B cell (primary cell): Measurements from ENCODE around the gene NOSIP. TPM values are rescaled to one million over a fixed set of nuclear protein-coding genes. Genes with fewer than 3 reads are reported as not detected.

Source experiments
- ATAC-seq: fragments of 200-7000 bp; cut with Tn5 transposase; one replicate; pipeline ENCODE4 v1.10.0; 2021; ENCODE audit warnings: low read depth, mild to moderate bottlenecking, moderate number of reproducible peaks, moderate library complexity
- CTCF ChIA-PET: fragments of 350-600 bp; sonication (Branson Sonifier 250); formaldehyde crosslinking; loops from one replicate; lab custom pipeline; 2021; ENCODE audit warnings: antibody characterized with exemption, inconsistent platforms; lab: Charles Lee
- POLR2A ChIA-PET: fragments of 350-600 bp; sonication (Branson Sonifier 250); formaldehyde crosslinking; loops from one replicate; lab custom pipeline; 2021; ENCODE audit warnings: antibody characterized with exemption; lab: Charles Lee
- DNase-seq: peaks from one replicate; pipeline ENCODE4 v3.0.0; 2013
- H2AFZ ChIP-seq: 2 replicates; pipeline ENCODE4 v1.6.1; 2012; ENCODE audit warnings: mild to moderate bottlenecking, low read depth, low read length; ENCODE audit not compliant: insufficient read depth, poor library complexity, severe bottlenecking
- H3K27ac ChIP-seq, 2 donors: 1 replicate in 1 of 2; 2 replicates in 1 of 2; pipeline ENCODE4 v1.5.1; 2012 to 2013; ENCODE audit warnings: low read length in 2 of 2, mild to moderate bottlenecking in 2 of 2, moderate library complexity in 1 of 2
- H3K27me3 ChIP-seq, 4 experiments: fragments of 200-600 bp in 1 of 4; sonication (generic) in 1 of 4; replicated peaks in 1 of 4; 1 replicate in 2 of 4; 2 replicates in 2 of 4; pipeline versions ENCODE4 v1.6.1 to v1.7.0; 2013 to 2016; ENCODE audit warnings: low read length in 3 of 4, mild to moderate bottlenecking in 2 of 4, mixed read lengths in 1 of 4, moderate library complexity in 1 of 4; ENCODE audit not compliant: insufficient read depth in 4 of 4, control insufficient read depth in 3 of 4; ENCODE audit errors: control extremely low read depth in 1 of 4
- H3K36me3 ChIP-seq, 2 experiments: replicated peaks in 1 of 2; 1 replicate in 1 of 2; 2 replicates in 1 of 2; pipeline versions ENCODE4 v1.6.1 to v1.7.1; 2013; ENCODE audit warnings: low read length in 1 of 2; ENCODE audit not compliant: insufficient read depth in 2 of 2, control insufficient read depth in 1 of 2; ENCODE audit errors: control extremely low read depth in 1 of 2, extremely low read depth in 1 of 2
- H3K4me1 ChIP-seq, 2 donors: fragments of 200-600 bp in 1 of 2; sonication (generic) in 1 of 2; 1 replicate in 1 of 2; 2 replicates in 1 of 2; pipeline versions ENCODE4 v1.5.1 to v1.6.1; 2013 to 2017; ENCODE audit warnings: low read length in 2 of 2; ENCODE audit not compliant: control insufficient read depth in 2 of 2, insufficient read depth in 2 of 2
- H3K4me2 ChIP-seq: replicated peaks from 2 replicates; pipeline ENCODE3; 2012; ENCODE audit warnings: mild to moderate bottlenecking, low read depth, low read length; ENCODE audit not compliant: poor library complexity, severe bottlenecking
- H3K4me3 ChIP-seq, 5 experiments: fragments of 200-600 bp in 1 of 5; sonication (generic) in 1 of 5; 1 replicate in 3 of 5; 2 replicates in 2 of 5; pipeline versions ENCODE4 v1.5.1 to v1.7.0; 2011 to 2016; ENCODE audit warnings: low read length in 4 of 5, mild to moderate bottlenecking in 4 of 5, low read depth in 2 of 5, control low read depth in 1 of 5, moderate library complexity in 1 of 5; ENCODE audit not compliant: insufficient read depth in 1 of 5; ENCODE audit errors: control extremely low read depth in 1 of 5, extremely low read depth in 1 of 5
- H3K79me2 ChIP-seq: fragments of 200-600 bp; sonication (generic); one replicate; pipeline ENCODE4 v1.6.0; 2016; ENCODE audit warnings: low read length; ENCODE audit not compliant: control insufficient read depth, insufficient read depth
- H3K9ac ChIP-seq: fragments of 200-600 bp; sonication (generic); 2 replicates; pipeline ENCODE4 v1.6.1; 2017; ENCODE audit warnings: mild to moderate bottlenecking, low read length, moderate library complexity
- H3K9me3 ChIP-seq, 3 donors: one replicate each; pipeline versions ENCODE4 v1.6.1 to v1.7.1; 2013; ENCODE audit warnings: low read length in 2 of 3; ENCODE audit not compliant: control insufficient read depth in 2 of 3, insufficient read depth in 1 of 3; ENCODE audit errors: control extremely low read depth in 1 of 3
- H4K20me1 ChIP-seq: 2 replicates; pipeline ENCODE4 v1.6.0; 2012; ENCODE audit warnings: mild to moderate bottlenecking, low read length; ENCODE audit not compliant: insufficient read depth, control insufficient read depth, poor library complexity, severe bottlenecking
- H3K27ac Mint-ChIP-seq: one replicate; pipeline ENCODE4 v1.8.0; 2021; ENCODE audit warnings: mixed read lengths
- H3K27me3 Mint-ChIP-seq: one replicate; pipeline ENCODE4 v1.8.0; 2021; ENCODE audit warnings: mixed read lengths
- H3K4me1 Mint-ChIP-seq: one replicate; pipeline ENCODE4 v1.8.0; 2021; ENCODE audit warnings: mixed read lengths
- H3K4me3 Mint-ChIP-seq: one replicate; pipeline ENCODE4 v1.8.0; 2021; ENCODE audit warnings: mixed read lengths
- H3K9me3 Mint-ChIP-seq: one replicate; pipeline ENCODE4 v1.8.0; 2022; ENCODE audit warnings: mixed read lengths; ENCODE audit not compliant: insufficient read depth
- CTCF ChIP-seq: fragments of 200-600 bp; IDR thresholded peaks from one replicate; pipeline ENCODE4 v1.8.0; 2022; ENCODE audit warnings: antibody characterized with exemption, mild to moderate bottlenecking
- EZH2 ChIP-seq: IDR thresholded peaks from 2 replicates; pipeline ENCODE4 v1.6.1; 2012; ENCODE audit warnings: borderline replicate concordance, low read depth, mild to moderate bottlenecking, moderate library complexity, low read length; ENCODE audit not compliant: insufficient read depth, poor library complexity, severe bottlenecking
- WGBS: methylation state at CpG from one replicate; pipeline ENCODE4 v1.1.5; 2013; ENCODE audit warnings: missing lambda C conversion rate; ENCODE audit not compliant: insufficient coverage; 5-methylcytosine and 5-hydroxymethylcytosine counted together
- intact Hi-C: fragments of 100-400 bp; cut with micrococcal nuclease; formaldehyde crosslinking; loops from one replicate; pipeline ENCODE4 v1.10.0; 2022
- polyA plus RNA-seq: library from polyadenylated mRNA; depleted of rRNA; stranded (reverse); fragments of >200 nt; gene quantifications from 2 replicates; pipeline ENCODE4 v1.2.3, GENCODE V29; 2012
- total RNA-seq, 2 donors: library from RNA; stranded (reverse); fragments of 120-200 nt in 1 of 2; gene quantifications; 1 replicate in 1 of 2; 2 replicates in 1 of 2; pipeline versions ENCODE4 v1.2.3 to v1.2.4, GENCODE V29; 2013 to 2022

The NOSIP gene
- total and polyA plus RNA-seq, 2 donors (not counting 1 experiment from before 2014, with no cell fraction given) = 55.5 to 135 TPM

GRCh38 chr19:49579947-49580263, 451 bp downstream of the NOSIP start:
- 0% methylated on average over 2 of the region's 8 CpGs for WGBS
- H3K4me1 Mint-ChIP-seq = peaks cover 29% of the 10 kb centered on the region
- H3K9ac ChIP-seq = peak overlapping the region; percentile 86

More at GRCh38 chr19:49579947-49580263, 451 bp downstream of the NOSIP start:
- peaks cover 0 to 2% (median 0%) of the 10 kb centered on the region in 3 donors for H3K9me3 ChIP-seq
- ATAC-seq = no peak
- Mint-ChIP-seq H3K27me3 (no peaks in the 10 kb centered on the region), H3K27ac (peak overlapping the region; percentile 88), H3K9me3 (no peaks in the 10 kb centered on the region), H3K4me3 (peak overlapping the region; percentile 89)
- ChIA-PET POLR2A (interaction anchor here (1.0 to 2.4 kb wide), 9 partner anchors 9 to 128 kb away, joined by 3 to 26 read pairs (median 8); partner anchors contain the start of genes ALDH16A1, PIH1D1, PRR12 and RCN3), CTCF (interaction anchor here (0.9 to 2.8 kb wide), 14 partner anchors 9 to 465 kb away, joined by 3 to 28 read pairs (median 3); partner anchors contain the start of genes ALDH16A1, FLT3LG, PRMT1 and PRR12)
- H3K4me2 ChIP-seq = peak overlapping the region; percentile 95
- H4K20me1 ChIP-seq = no peaks in the 10 kb centered on the region
- no peak for TF ChIP-seq CTCF
- no peak for TF ChIP-seq EZH2
- peak overlapping the region; percentile 61 to 92 (median 87) for H3K4me3 ChIP-seq
- H3K36me3 ChIP-seq = peaks cover 0 to 10% of the 10 kb centered on the region in 2 experiments
- intact Hi-C loops = loop anchor here (1.0 to 10.0 kb wide), 3 partner anchors 10 to 445 kb away; partner anchors contain the start of genes RRAS, VRK3 and ZNF473
- no peak for DNase-seq
- H3K79me2 ChIP-seq = peaks cover 55% of the 10 kb centered on the region
- H3K27ac ChIP-seq = peak overlapping the region in 1 of 2 donors; percentile 74
- H3K4me1 ChIP-seq = peaks cover 16 to 23% of the 10 kb centered on the region in 2 donors
- no peaks in the 10 kb centered on the region for H3K27me3 ChIP-seq
- H2AFZ ChIP-seq = peak overlapping the region; percentile 81
